Astrocyte (in vitro differentiated cells and primary cell): ENCODE data around the gene SDHAF4. TPM values are rescaled to one million over a fixed set of nuclear protein-coding genes. Genes with fewer than 3 reads are reported as not detected.
"Not testable (repeated sequence)": the region's sequence is repeated elsewhere in the genome, so short reads cannot be mapped to it uniquely, and the experiment has no call there.

Experiments
- DNase-seq: peaks from one replicate; pipeline ENCODE4 v3.0.0-alpha.2; 2010; ENCODE audit warnings: low read depth
- FAIRE-seq: peaks from 2 replicates; lab custom pipeline; 2011; peaks lifted over from hg19 to GRCh38; lab: Jason Lieb, UNC
- H2AFZ ChIP-seq: 2 replicates; pipeline ENCODE4 v1.6.0; 2012; ENCODE audit warnings: low read depth, low read length, inconsistent platforms
- H3K27ac ChIP-seq: 2 replicates; pipeline ENCODE4 v1.5.1; 2011; ENCODE audit warnings: low read depth, low read length, inconsistent platforms
- H3K27me3 ChIP-seq: 2 replicates; pipeline ENCODE4 v1.6.0; 2011; ENCODE audit warnings: low read length, inconsistent platforms; ENCODE audit not compliant: insufficient read depth
- H3K36me3 ChIP-seq: 2 replicates; pipeline ENCODE4 v1.5.1; 2011; ENCODE audit warnings: low read length, inconsistent platforms; ENCODE audit not compliant: insufficient read depth
- H3K4me1 ChIP-seq: 2 replicates; pipeline ENCODE4 v1.5.1; 2011; ENCODE audit warnings: low read length, inconsistent platforms; ENCODE audit not compliant: insufficient read depth
- H3K4me2 ChIP-seq: 2 replicates; pipeline ENCODE4 v1.6.0; 2012; ENCODE audit warnings: low read length, inconsistent platforms
- H3K4me3 ChIP-seq: 2 replicates; pipeline ENCODE4 v1.5.1; 2011; ENCODE audit warnings: low read depth, mild to moderate bottlenecking, low read length, inconsistent platforms; ENCODE audit not compliant: insufficient read depth
- H3K79me2 ChIP-seq: 2 replicates; pipeline ENCODE4 v1.6.0; 2012; ENCODE audit warnings: mild to moderate bottlenecking, low read length, inconsistent platforms; ENCODE audit not compliant: insufficient read depth
- H3K9ac ChIP-seq: 2 replicates; pipeline ENCODE4 v1.6.0; 2012; ENCODE audit warnings: mild to moderate bottlenecking, low read length, inconsistent platforms
- H3K9me3 ChIP-seq: 2 replicates; pipeline ENCODE4 v1.5.1; 2012; ENCODE audit warnings: low read depth, mild to moderate bottlenecking, low read length, inconsistent platforms; ENCODE audit not compliant: insufficient read depth
- H4K20me1 ChIP-seq: 2 replicates; pipeline ENCODE4 v1.6.0; 2012; ENCODE audit warnings: low read length, inconsistent platforms; ENCODE audit not compliant: insufficient read depth
- H3K27ac Mint-ChIP-seq: one replicate; pipeline ENCODE4 v1.8.0; 2021; ENCODE audit warnings: mild to moderate bottlenecking, mixed read lengths; ENCODE audit not compliant: unreplicated experiment
- H3K27me3 Mint-ChIP-seq: one replicate; pipeline ENCODE4 v1.8.0; 2021; ENCODE audit warnings: low read depth, mixed read lengths; ENCODE audit not compliant: unreplicated experiment
- H3K36me3 Mint-ChIP-seq: one replicate; pipeline ENCODE4 v1.8.0; 2021; ENCODE audit warnings: low read depth, mixed read lengths; ENCODE audit not compliant: unreplicated experiment
- H3K4me1 Mint-ChIP-seq: one replicate; pipeline ENCODE4 v1.8.0; 2021; ENCODE audit warnings: low read depth, mixed read lengths; ENCODE audit not compliant: unreplicated experiment
- H3K4me3 Mint-ChIP-seq: one replicate; pipeline ENCODE4 v1.8.0; 2021; ENCODE audit warnings: mild to moderate bottlenecking, moderate library complexity, mixed read lengths; ENCODE audit not compliant: unreplicated experiment
- H3K9me3 Mint-ChIP-seq: one replicate; pipeline ENCODE4 v1.8.0; 2021; ENCODE audit warnings: mild to moderate bottlenecking, mixed read lengths; ENCODE audit not compliant: unreplicated experiment
- EZH2 ChIP-seq: IDR thresholded peaks from 2 replicates; pipeline ENCODE4 v1.6.1; 2012; ENCODE audit warnings: mild to moderate bottlenecking, low read length, inconsistent platforms; ENCODE audit not compliant: insufficient read depth
- total RNA-seq: library from RNA; stranded (reverse); gene quantifications from 2 replicates; pipeline ENCODE4 v1.2.1, GENCODE V29; 2021
- TF ChIP-seq, protein P1 (sequence below): IDR thresholded peaks from 2 replicates; pipeline ENCODE4 v1.5.1; 2011; ENCODE audit warnings: low read depth, mild to moderate bottlenecking, inconsistent platforms, low read length, moderate library complexity; ENCODE audit not compliant: insufficient read depth

SDHAF4 gene
- total RNA-seq, 1 donor from 2014 or later = 8.3 TPM

DNA sequence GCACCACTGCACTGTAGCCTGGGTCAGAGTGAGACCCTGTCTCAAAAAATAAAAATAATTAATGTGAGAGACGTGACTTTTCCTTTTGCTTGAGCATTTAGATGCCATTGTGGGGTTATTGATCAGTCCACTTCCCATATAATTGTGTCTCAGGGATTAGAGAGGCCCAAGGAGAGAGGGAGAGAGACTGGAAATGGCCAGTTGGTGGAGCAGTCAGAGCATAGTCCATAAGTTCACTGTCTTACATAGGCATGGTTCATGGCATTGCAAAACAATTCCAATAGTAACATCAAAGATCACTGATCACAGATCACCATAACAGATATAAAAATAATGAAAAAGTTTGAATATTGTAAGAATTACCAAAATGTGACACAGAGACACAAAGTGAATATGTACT, 15.2 kb upstream of the SDHAF4 start:
- DNase-seq (no peak), FAIRE-seq (no peak)
- Mint-ChIP-seq H3K36me3 (no peaks in the 10 kb centered on the region), H3K9me3 (no peaks in the 10 kb centered on the region), H3K27me3 (no peaks in the 10 kb centered on the region), H3K4me3 (no peak overlapping the region), H3K27ac (no peak overlapping the region), H3K4me1 (no peaks in the 10 kb centered on the region)
- Histone ChIP-seq H3K9me3 (no peaks in the 10 kb centered on the region), H3K4me1 (no peaks in the 10 kb centered on the region), H3K27ac (no peak overlapping the region), H3K4me3 (no peak overlapping the region), H3K79me2 (no peaks in the 10 kb centered on the region), H2AFZ (no peak overlapping the region), H3K36me3 (no peaks in the 10 kb centered on the region), H3K9ac (no peak overlapping the region), H3K27me3 (no peaks in the 10 kb centered on the region), H3K4me2 (no peak overlapping the region), H4K20me1 (no peaks in the 10 kb centered on the region)
- TF ChIP-seq, protein P1, sequence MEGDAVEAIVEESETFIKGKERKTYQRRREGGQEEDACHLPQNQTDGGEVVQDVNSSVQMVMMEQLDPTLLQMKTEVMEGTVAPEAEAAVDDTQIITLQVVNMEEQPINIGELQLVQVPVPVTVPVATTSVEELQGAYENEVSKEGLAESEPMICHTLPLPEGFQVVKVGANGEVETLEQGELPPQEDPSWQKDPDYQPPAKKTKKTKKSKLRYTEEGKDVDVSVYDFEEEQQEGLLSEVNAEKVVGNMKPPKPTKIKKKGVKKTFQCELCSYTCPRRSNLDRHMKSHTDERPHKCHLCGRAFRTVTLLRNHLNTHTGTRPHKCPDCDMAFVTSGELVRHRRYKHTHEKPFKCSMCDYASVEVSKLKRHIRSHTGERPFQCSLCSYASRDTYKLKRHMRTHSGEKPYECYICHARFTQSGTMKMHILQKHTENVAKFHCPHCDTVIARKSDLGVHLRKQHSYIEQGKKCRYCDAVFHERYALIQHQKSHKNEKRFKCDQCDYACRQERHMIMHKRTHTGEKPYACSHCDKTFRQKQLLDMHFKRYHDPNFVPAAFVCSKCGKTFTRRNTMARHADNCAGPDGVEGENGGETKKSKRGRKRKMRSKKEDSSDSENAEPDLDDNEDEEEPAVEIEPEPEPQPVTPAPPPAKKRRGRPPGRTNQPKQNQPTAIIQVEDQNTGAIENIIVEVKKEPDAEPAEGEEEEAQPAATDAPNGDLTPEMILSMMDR = no peak
- no peak for TF ChIP-seq EZH2

DNA sequence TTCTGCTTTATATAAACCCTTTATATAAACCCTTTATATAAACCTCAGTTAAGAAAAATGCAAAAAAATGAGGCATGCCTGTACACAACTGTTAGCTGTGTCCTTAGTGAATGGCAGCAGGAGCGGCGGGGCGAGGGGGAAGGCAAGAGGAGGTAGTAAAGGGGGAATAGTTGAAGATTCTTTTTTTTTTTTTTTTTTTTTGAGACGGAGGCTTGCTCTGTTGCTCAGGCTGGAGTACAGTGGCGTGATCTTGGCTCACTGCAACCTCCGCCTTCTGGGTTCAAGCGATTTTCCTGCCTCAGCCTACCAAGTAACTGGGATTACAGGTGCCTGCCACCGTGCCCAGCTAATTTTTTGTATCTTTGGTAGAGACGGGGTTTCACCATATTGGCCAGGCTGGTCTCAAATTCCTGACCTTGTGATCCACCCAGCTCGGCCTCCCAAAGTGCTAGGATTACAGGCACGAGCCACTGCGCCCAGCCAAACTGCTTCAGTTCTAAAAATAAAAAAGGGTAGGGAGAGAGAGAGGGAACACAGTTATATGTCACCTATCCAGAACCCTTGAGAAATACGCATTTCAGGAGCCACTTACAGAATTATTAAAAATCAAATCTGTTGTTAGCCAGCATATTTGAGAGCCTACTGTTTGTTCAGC, 14.3 kb upstream of the SDHAF4 start:
- not testable (repeated sequence) for H3K27ac Mint-ChIP-seq, DNase-seq, H3K4me2 ChIP-seq, H3K4me1 Mint-ChIP-seq, H3K27me3 Mint-ChIP-seq, H3K4me3 Mint-ChIP-seq, H3K27me3 ChIP-seq, H3K9me3 Mint-ChIP-seq, FAIRE-seq, H3K9me3 ChIP-seq, H3K36me3 Mint-ChIP-seq, H3K4me3 ChIP-seq, H3K36me3 ChIP-seq, H3K79me2 ChIP-seq, H4K20me1 ChIP-seq, H2AFZ ChIP-seq, H3K4me1 ChIP-seq, H3K9ac ChIP-seq, H3K27ac ChIP-seq

DNA sequence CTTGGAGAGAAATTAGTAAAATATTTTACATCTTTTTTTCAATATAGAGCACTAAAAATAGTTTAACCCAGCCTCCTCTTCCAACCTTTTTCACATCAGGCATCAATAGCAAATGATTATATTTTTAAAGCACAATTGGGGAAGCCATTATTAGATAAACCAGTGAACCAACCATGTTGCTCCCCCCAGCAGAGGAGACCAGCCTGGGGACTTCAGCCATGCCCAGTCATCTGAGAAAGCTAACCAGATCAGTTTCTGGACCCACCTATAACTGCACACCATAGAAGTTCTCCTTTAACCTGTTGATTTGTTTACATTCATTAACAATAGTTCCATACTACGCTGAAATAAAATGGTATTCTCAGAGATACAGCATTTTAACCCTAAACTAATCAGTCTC, 13.8 kb upstream of the SDHAF4 start:
- Histone ChIP-seq H3K27ac (no peak overlapping the region), H3K4me2 (no peak overlapping the region), H3K4me3 (no peak overlapping the region), H3K9ac (no peak overlapping the region), H3K79me2 (no peaks in the 10 kb centered on the region), H3K27me3 (no peaks in the 10 kb centered on the region), H3K36me3 (no peaks in the 10 kb centered on the region), H4K20me1 (no peaks in the 10 kb centered on the region), H3K4me1 (no peaks in the 10 kb centered on the region), H3K9me3 (no peaks in the 10 kb centered on the region), H2AFZ (no peak overlapping the region)
- no peak for FAIRE-seq
- TF ChIP-seq, protein P1 = no peak
- TF ChIP-seq EZH2 = no peak
- Mint-ChIP-seq H3K4me1 (no peaks in the 10 kb centered on the region), H3K27me3 (no peaks in the 10 kb centered on the region), H3K9me3 (no peaks in the 10 kb centered on the region), H3K36me3 (no peaks in the 10 kb centered on the region), H3K4me3 (no peak overlapping the region), H3K27ac (no peak overlapping the region)
- no peak for DNase-seq
